Endothelial cell of umbilical vein (primary cell): ENCODE results near the gene SNW1. TPM values are rescaled to one million over a fixed set of nuclear protein-coding genes. Genes with fewer than 3 reads are reported as not detected.

Source experiments
- BruUV-seq: library from RNA; stranded (reverse); fragments of 400-500 nt; replicated peaks from 2 replicates; lab custom pipeline; 2021; lab: Mats Ljungman, UMichigan
- CTCF ChIA-PET: fragments of 300-600, 350-600 bp; sonication (Branson Sonifier 250); formaldehyde crosslinking; loops from one replicate; lab custom pipeline; 2021; ENCODE audit warnings: antibody characterized with exemption, inconsistent platforms; lab: Charles Lee
- POLR2A ChIA-PET: fragments of 300-600, 350-600 bp; sonication (Branson Sonifier 250); formaldehyde crosslinking; loops from one replicate; lab custom pipeline; 2021; ENCODE audit warnings: antibody characterized with exemption, inconsistent platforms; lab: Charles Lee
- DNase-seq: peaks from one replicate; pipeline ENCODE4 v3.0.0-alpha.2; 2011; ENCODE audit warnings: low read depth, low spot score
- FAIRE-seq: peaks from 2 replicates; lab custom pipeline; 2011; peaks lifted over from hg19 to GRCh38; lab: Jason Lieb, UNC
- H2AFZ ChIP-seq: 2 replicates; pipeline ENCODE4 v1.6.0; 2012; ENCODE audit warnings: low read depth, low read length, control low read depth, inconsistent platforms
- H3K27ac ChIP-seq: 2 replicates; pipeline ENCODE4 v1.5.1; 2011; ENCODE audit warnings: low read depth, mild to moderate bottlenecking, control low read depth, low read length, moderate library complexity; ENCODE audit not compliant: insufficient read depth
- H3K27me3 ChIP-seq, 2 experiments: 2 replicates each; pipeline versions ENCODE4 v1.6.0 to v1.6.1; 2011; ENCODE audit warnings: low read length in 2 of 2, mixed read lengths in 1 of 2; ENCODE audit not compliant: control insufficient read depth in 2 of 2, insufficient read depth in 2 of 2
- H3K36me3 ChIP-seq, 2 experiments: 2 replicates in 1 of 2; 3 replicates in 1 of 2; pipeline ENCODE4 v1.5.1; 2011; ENCODE audit warnings: low read length in 2 of 2, mild to moderate bottlenecking in 1 of 2, moderate library complexity in 1 of 2; ENCODE audit not compliant: control insufficient read depth in 2 of 2, insufficient read depth in 2 of 2; ENCODE audit errors: extremely low read depth in 1 of 2
- H3K4me1 ChIP-seq: 3 replicates; pipeline ENCODE4 v1.5.1; 2011; ENCODE audit warnings: mild to moderate bottlenecking, low read length; ENCODE audit not compliant: control insufficient read depth, insufficient read depth; ENCODE audit errors: extremely low read depth
- H3K4me2 ChIP-seq: 2 replicates; pipeline ENCODE4 v1.6.1; 2011; ENCODE audit warnings: low read length, control low read depth, mixed read lengths; ENCODE audit not compliant: insufficient read depth
- H3K4me3 ChIP-seq, 3 experiments: fragments of 200-600 bp in 1 of 3; sonication (generic), shearing (Covaris generic) in 1 of 3; replicated peaks in 1 of 3; 2 replicates each; pipeline ENCODE4 v1.5.1; 2011 to 2016; ENCODE audit warnings: control low read depth in 3 of 3, low read length in 3 of 3, mild to moderate bottlenecking in 2 of 3, inconsistent platforms in 1 of 3, low read depth in 1 of 3, moderate library complexity in 1 of 3; ENCODE audit not compliant: insufficient read depth in 1 of 3
- H3K79me2 ChIP-seq: 2 replicates; pipeline ENCODE4 v1.6.0; 2012; ENCODE audit warnings: low read length, inconsistent platforms; ENCODE audit not compliant: control insufficient read depth, insufficient read depth
- H3K9ac ChIP-seq: replicated peaks from 2 replicates; pipeline ENCODE3; 2011; ENCODE audit warnings: low read length, control low read depth; ENCODE audit not compliant: insufficient read depth; ENCODE audit errors: extremely low read depth
- H3K9me1 ChIP-seq: replicated peaks from 3 replicates; pipeline ENCODE4 v1.6.0; 2011; ENCODE audit warnings: mild to moderate bottlenecking, low read length; ENCODE audit not compliant: control insufficient read depth, insufficient read depth; ENCODE audit errors: extremely low read depth
- H3K9me3 ChIP-seq: replicated peaks from 2 replicates; pipeline ENCODE4 v1.5.1; 2012; ENCODE audit warnings: low read length, inconsistent platforms; ENCODE audit not compliant: control insufficient read depth, insufficient read depth
- H4K20me1 ChIP-seq: replicated peaks from 2 replicates; pipeline ENCODE3; 2011; ENCODE audit warnings: mild to moderate bottlenecking, low read length; ENCODE audit not compliant: control insufficient read depth, insufficient read depth; ENCODE audit errors: extremely low read depth
- CTCF ChIP-seq, 2 donors: IDR thresholded peaks; 1 replicate in 1 of 2; 2 replicates in 1 of 2; pipeline ENCODE4 v1.5.1; 2011; ENCODE audit warnings: low read length in 2 of 2, mild to moderate bottlenecking in 2 of 2, moderate library complexity in 2 of 2, control low read depth in 1 of 2, inconsistent platforms in 1 of 2, low read depth in 1 of 2; ENCODE audit not compliant: insufficient read depth in 1 of 2; ENCODE audit errors: extremely low read depth in 1 of 2
- EZH2 ChIP-seq: IDR thresholded peaks from 2 replicates; pipeline ENCODE4 v1.6.1; 2012; ENCODE audit warnings: borderline replicate concordance, low read depth, mild to moderate bottlenecking, moderate library complexity, low read length, inconsistent platforms; ENCODE audit not compliant: severe bottlenecking
- FOS ChIP-seq: IDR thresholded peaks from 2 replicates; pipeline ENCODE4 v1.6.1; 2011; ENCODE audit warnings: mild to moderate bottlenecking, low read length, moderate library complexity, borderline replicate concordance; ENCODE audit not compliant: insufficient read depth
- GATA2 ChIP-seq: IDR thresholded peaks from 2 replicates; pipeline ENCODE4 v1.7.0; 2011; ENCODE audit warnings: low read depth, mild to moderate bottlenecking, moderate library complexity, mixed read lengths, low read length; ENCODE audit not compliant: insufficient read length, insufficient read depth
- JUN ChIP-seq: IDR thresholded peaks from 2 replicates; pipeline ENCODE4 v1.6.1; 2011; ENCODE audit warnings: borderline replicate concordance, low read depth; ENCODE audit not compliant: insufficient read length, insufficient read depth
- MAX ChIP-seq: IDR thresholded peaks from 2 replicates; pipeline ENCODE4 v1.6.1; 2011; ENCODE audit not compliant: insufficient read depth, insufficient read length
- MYC ChIP-seq: IDR thresholded peaks from one replicate; pipeline ENCODE4 v1.6.1; 2011; ENCODE audit warnings: mild to moderate bottlenecking, low read depth, low read length
- POLR2A ChIP-seq: IDR thresholded peaks from 2 replicates; pipeline ENCODE4 v1.6.1; 2012; ENCODE audit warnings: low read depth, mild to moderate bottlenecking, control low read depth, low read length
- POLR2AphosphoS5 ChIP-seq: IDR thresholded peaks from 2 replicates; pipeline ENCODE4 v1.6.1; 2012; ENCODE audit warnings: low read depth, mild to moderate bottlenecking, control low read depth, low read length, moderate library complexity; ENCODE audit not compliant: insufficient read depth
- dilution Hi-C: fragments of 300-500 bp; cut with MboI; formaldehyde crosslinking; loops from one replicate; pipeline ENCODE4 v1.15.0; 2019; ENCODE audit warnings: low sequenced_read_pairs; ENCODE audit not compliant: extremely low pct_ligation_motif_present
- intact Hi-C: fragments of 100-400 bp; cut with micrococcal nuclease; formaldehyde crosslinking; loops from one replicate; pipeline ENCODE4 v1.10.0; 2022
- polyA plus RNA-seq, 4 experiments: library from polyadenylated mRNA; depleted of rRNA in 3 of 4; stranded (reverse) in 3 of 4; unstranded in 1 of 4; fragments of >200 nt; gene quantifications; 2 replicates each; pipeline versions ENCODE4 v1.2.1 to v1.2.3, GENCODE V29; 2011 to 2012; ENCODE audit warnings: missing spikeins in 1 of 4
- total RNA-seq: library from RNA; stranded (reverse); gene quantifications from 2 replicates; pipeline ENCODE4 v1.2.3, GENCODE V29; 2021

The SNW1 gene
- total and polyA plus RNA-seq, 2 donors (not counting 3 experiments of a cell fraction or from before 2014, with no cell fraction given): 14.3 to 104 TPM

GRCh38 chr14:77763316-77763715, 2.4 kb upstream of the SNW1 start:
- intact Hi-C loops: loop anchor here (5.0 kb wide), 1 partner anchor 106 kb away; no protein-coding TSS in a partner anchor
- BruUV-seq: no TSS peak

More at GRCh38 chr14:77763316-77763715, 2.4 kb upstream of the SNW1 start:
- POLR2A ChIA-PET: no interaction called here
- H2AFZ ChIP-seq: no peak overlapping the region
- H3K36me3 ChIP-seq: no peaks in the 10 kb centered on the region
- H3K27ac ChIP-seq: no peak overlapping the region
- H3K9ac ChIP-seq: no peak overlapping the region
- CTCF ChIA-PET: interaction anchor here (1.2 kb wide), 1 partner anchor 11 kb away, joined by 3 read pairs; no protein-coding TSS in a partner anchor
- no peaks in the 10 kb centered on the region for H3K9me3 ChIP-seq
- H3K4me2 ChIP-seq: no peak overlapping the region
- FAIRE-seq (no peak), DNase-seq (no peak)
- H3K27me3 ChIP-seq: no peaks in the 10 kb centered on the region
- no peak overlapping the region for H3K4me3 ChIP-seq
- H4K20me1 ChIP-seq: no peaks in the 10 kb centered on the region
- no peaks in the 10 kb centered on the region for H3K9me1 ChIP-seq
- dilution Hi-C loops: no loop called here
- H3K4me1 ChIP-seq: peaks cover 8% of the 10 kb centered on the region
- H3K79me2 ChIP-seq: peaks cover 25% of the 10 kb centered on the region
- TF ChIP-seq POLR2A: no peak
- no peak for TF ChIP-seq POLR2AphosphoS5
- TF ChIP-seq GATA2: no peak
- TF ChIP-seq JUN: no peak
- no peak for TF ChIP-seq MYC
- TF ChIP-seq EZH2: no peak
- no peak for TF ChIP-seq FOS
- no peak for TF ChIP-seq MAX
- no peak for TF ChIP-seq CTCF (IDR thresholded peaks at IDR 0.05; ENCODE audit: extremely low read depth in 1 of 2, insufficient read depth in 1 of 2, low read depth in 1 of 2, low read length in 2 of 2)
